AG04449 (cell line): ENCODE measurements around the gene SKIC8.

Source experiments
- CTCF ChIA-PET: fragments of 350-600 bp; formaldehyde crosslinking; extraction: SDS; loops from one replicate; lab custom pipeline; 2021; ENCODE audit warnings: antibody characterized with exemption; lab: Yijun Ruan, JAX
- POLR2A ChIA-PET: fragments of 400-600, 350-600 bp; formaldehyde crosslinking; extraction: SDS; loops from one replicate; lab custom pipeline; 2020; ENCODE audit warnings: antibody characterized with exemption, inconsistent platforms; lab: Yijun Ruan, JAX
- DNase-seq: peaks from one replicate; pipeline ENCODE4 v3.0.0-alpha.2; 2010; ENCODE audit warnings: low read depth, low spot score
- H3K4me3 ChIP-seq: 2 replicates; pipeline ENCODE4 v1.5.1; 2011; ENCODE audit warnings: low read depth, mild to moderate bottlenecking, control low read depth, low read length
- CTCF ChIP-seq: IDR thresholded peaks from one replicate; pipeline ENCODE4 v1.5.1; 2011; ENCODE audit warnings: mild to moderate bottlenecking, moderate library complexity, low read length, control low read depth, inconsistent platforms; ENCODE audit not compliant: insufficient read depth; ENCODE audit errors: missing control alignments

SKIC8 gene

GRCh38 chr15:78263907-78264303 is 35.5 kb downstream of the SKIC8 start:
- H3K4me3 ChIP-seq: no peak overlapping the region
- POLR2A ChIA-PET: interaction anchor here (1.0 kb wide), 1 partner anchor 35 kb away, joined by 3 read pairs; the partner anchor contains the start of gene SKIC8
- DNase-seq: no peak
- no peak for TF ChIP-seq CTCF
- CTCF ChIA-PET: interaction anchor here (1.3 to 8.1 kb wide), 3 partner anchors 20 to 159 kb away, joined by 3 to 37 read pairs (median 6); no protein-coding TSS in a partner anchor

GRCh38 chr15:78263351-78263781 is 36.0 kb downstream of the SKIC8 start:
- H3K4me3 ChIP-seq: no peak overlapping the region
- no peak for DNase-seq
- ChIA-PET POLR2A (interaction anchor here (1.0 kb wide), 1 partner anchor 36 kb away, joined by 3 read pairs; the partner anchor contains the start of gene SKIC8), CTCF (interaction anchor here (0.9 to 8.1 kb wide), 2 partner anchors 22 to 304 kb away, joined by 3 to 37 read pairs; no protein-coding TSS in a partner anchor)
- no peak for TF ChIP-seq CTCF

GRCh38 chr15:78261062-78261461 is 38.3 kb downstream of the SKIC8 start:
- no peak for TF ChIP-seq CTCF
- POLR2A ChIA-PET: interaction anchor here (0.5 kb wide), 1 partner anchor 173 kb away, joined by 3 read pairs; no protein-coding TSS in a partner anchor
- no peak overlapping the region for H3K4me3 ChIP-seq
- CTCF ChIA-PET: interaction anchor here (1.2 to 10.8 kb wide), 2 partner anchors 10 to 19 kb away, joined by 4 to 102 read pairs; no protein-coding TSS in a partner anchor
- no peak for DNase-seq

GRCh38 chr15:78260489-78260888 is 38.9 kb downstream of the SKIC8 start:
- DNase-seq: no peak
- no peak overlapping the region for H3K4me3 ChIP-seq
- no peak for TF ChIP-seq CTCF
- CTCF ChIA-PET: interaction anchor here (1.2 to 10.8 kb wide), 2 partner anchors 9 to 19 kb away, joined by 4 to 102 read pairs; no protein-coding TSS in a partner anchor
- POLR2A ChIA-PET: no interaction called here

- no peak overlapping the region for H3K4me3 ChIP-seq
- ChIA-PET POLR2A (no interaction called here), CTCF (interaction anchor here (10.8 kb wide), 1 partner anchor 17 kb away, joined by 102 read pairs; no protein-coding TSS in a partner anchor)
- TF ChIP-seq CTCF: no peak
- DNase-seq: no peak
These were observed 40.2 kb downstream of the SKIC8 start for GRCh38 chr15:78259232-78259631.

- no peak overlapping the region for H3K4me3 ChIP-seq
- DNase-seq: no peak
- ChIA-PET POLR2A (no interaction called here), CTCF (interaction anchor here (0.8 to 10.8 kb wide), 6 partner anchors 8 to 299 kb away, joined by 3 to 102 read pairs (median 4); no protein-coding TSS in a partner anchor)
- no peak for TF ChIP-seq CTCF
These were observed 41.7 kb downstream of the SKIC8 start for GRCh38 chr15:78257681-78258080.
